HG03045 (cell line): Measurements from ENCODE around the gene FERMT2.
"Not testable (repeated sequence)": the region's sequence is repeated elsewhere in the genome, so short reads cannot be mapped to it uniquely, and the experiment has no call there.

Experiments used
- ATAC-seq: cut with Tn5 transposase; IDR thresholded peaks from one replicate; pipeline ENCODE4 v1.9.1; 2021; ENCODE audit warnings: mild to moderate bottlenecking, moderate library complexity; ENCODE audit not compliant: unreplicated experiment

FERMT2 gene

DNA sequence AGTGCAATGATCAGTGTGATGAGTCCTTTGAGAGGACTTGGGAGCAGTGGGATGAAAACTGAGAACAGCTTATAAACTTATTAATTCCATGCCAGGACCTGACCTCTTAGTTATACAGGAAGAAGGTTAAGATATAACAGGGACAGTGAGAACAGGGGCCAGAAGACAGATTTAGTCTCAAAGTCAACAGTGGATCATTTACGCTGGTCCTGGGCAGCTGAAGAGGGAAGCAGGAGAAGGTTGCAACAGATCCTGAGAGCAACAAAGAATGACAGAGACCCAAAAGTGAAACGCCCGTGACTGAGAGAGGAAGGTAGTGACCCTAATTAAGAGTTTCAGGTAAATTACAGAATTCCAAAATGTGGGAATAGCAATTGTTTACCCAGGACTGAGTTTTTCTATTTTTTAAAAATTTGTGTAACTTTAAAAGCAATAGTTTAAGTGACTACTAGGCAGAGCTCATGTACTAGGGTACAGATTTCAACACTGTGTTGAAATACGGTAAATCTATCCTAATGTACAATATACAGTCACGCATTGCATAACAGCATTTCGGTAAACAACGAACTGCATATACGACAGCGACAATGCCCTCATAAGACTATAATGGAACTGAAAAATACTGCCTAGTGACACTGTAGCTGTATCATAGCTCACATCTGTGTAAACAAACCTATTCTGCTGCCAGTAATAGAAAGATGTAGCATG, 81.8 kb downstream of the FERMT2 start:
- no peak for ATAC-seq

DNA sequence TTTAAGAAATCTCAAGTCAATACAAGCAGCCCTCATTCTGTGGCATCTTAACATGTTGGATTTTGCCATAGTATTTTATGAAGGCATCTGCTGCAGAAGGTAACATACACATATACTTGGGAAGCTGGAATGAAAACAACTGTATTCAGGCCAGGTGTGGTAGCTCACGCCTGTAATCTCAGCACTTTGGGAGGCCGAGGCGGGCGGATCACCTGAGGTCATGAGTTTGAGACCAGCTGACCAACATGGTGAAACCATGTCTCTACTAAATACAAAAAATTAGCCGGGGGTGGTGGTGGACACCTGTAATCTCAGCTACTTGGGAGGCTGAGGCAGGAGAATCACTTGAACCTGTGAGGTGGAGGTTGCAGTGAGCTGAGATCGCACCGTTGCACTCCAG, 86.0 kb downstream of the FERMT2 start:
- not testable (repeated sequence) for ATAC-seq

DNA sequence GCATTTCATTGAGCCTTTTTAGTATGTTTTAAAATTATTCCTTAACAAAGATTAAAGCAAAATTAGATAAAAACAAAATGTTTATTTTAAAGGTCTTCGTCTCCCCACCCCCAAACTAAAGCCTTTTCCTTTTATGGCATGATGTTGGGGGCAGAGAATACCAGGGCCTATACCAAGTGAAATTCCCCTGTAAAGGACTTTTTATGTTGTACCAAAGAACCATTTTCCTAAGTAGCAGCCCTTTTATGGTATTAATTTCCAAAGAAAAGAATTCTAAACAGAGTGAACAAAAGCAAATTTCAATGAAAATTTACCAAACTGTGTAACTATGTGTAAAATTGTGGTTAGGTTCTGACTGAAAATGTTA, 87.5 kb downstream of the FERMT2 start:
- ATAC-seq = no peak

DNA sequence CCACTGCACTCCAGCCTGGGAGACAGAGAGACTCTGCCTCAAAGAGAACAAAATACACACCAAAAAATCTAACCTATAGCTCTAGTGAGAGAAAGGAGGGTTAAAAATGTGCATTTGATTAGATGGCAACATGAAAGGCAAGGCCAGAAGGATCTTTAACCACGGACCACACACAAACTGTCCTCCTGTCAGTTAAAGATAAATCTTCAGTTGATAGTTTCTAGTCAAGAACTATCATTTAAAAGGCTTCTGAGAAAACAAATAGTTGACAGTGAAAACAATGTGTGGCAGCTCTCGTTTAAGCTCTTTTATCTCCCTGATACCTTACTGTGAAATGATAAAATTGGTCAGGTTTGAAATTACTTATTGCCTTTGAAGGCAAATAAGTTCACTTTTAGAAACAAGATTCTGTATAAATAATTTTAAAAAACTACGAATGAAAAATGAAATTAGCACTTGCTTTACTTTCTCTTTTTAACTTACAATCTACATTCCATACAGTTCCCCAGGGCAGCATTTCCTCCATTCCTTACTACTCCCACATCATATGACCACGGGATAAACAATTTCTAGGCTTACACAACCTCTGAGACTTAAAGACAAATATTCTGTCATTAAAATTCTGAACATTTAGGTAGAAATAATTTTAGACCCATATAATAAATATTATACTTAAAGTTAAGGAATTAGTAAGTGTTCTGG, 88.1 kb downstream of the FERMT2 start:
- ATAC-seq = no peak

DNA sequence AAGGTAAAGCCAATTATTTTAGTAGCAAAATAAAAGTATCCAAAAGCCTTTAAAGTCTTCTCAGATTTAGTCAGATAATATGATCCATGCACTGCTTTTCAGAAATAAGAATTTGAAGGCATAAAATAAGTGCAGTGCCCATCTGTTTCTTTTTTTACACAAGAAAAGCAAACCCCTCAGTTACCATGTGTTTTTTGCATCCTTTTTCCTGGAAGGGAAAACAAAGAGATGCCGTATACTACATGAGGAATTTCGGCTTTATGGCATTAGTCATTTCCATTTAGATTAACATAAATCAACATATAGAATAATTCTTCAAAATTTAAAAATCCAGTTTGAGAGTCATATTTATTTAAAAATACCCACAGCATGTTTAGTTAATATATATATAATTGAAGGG, 89.4 kb downstream of the FERMT2 start:
- ATAC-seq = no peak

DNA sequence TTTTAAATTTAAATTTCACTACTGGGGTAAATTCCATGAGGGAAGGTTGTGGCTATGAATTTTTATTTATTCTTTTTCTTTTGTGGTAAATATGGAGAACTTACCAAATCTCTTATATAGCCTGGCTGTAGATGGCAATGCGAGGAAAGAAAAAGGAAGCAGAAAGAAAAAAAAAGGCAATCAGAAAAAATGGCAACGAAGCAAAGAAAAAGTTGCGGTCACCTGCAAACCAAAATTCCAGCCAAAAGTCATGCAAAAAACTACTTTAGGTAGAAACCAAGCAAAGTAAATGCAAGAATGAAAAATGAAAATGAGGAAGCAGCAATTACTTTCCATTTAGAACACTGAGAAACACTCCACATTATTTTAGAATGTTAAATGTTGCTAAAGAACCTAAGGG, 89.9 kb downstream of the FERMT2 start:
- no peak for ATAC-seq

DNA sequence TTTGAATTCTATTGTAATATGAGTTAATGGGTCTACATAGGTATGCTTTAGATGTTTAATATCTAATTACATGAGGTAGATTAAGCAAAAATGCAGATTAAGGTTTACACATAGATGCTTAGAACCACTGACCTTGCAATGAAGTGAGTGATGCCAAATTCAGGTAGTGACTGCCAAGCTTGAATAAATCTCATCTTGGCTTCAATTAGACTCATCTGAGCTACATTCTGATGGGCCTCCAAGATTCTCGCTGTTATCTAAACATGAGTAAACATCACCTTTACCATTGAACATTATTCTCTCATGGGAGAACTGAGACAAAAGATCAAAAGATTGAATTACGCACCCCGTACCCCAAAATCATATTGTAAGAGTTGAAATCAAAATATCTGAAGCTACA, 90.6 kb downstream of the FERMT2 start:
- ATAC-seq = no peak

DNA sequence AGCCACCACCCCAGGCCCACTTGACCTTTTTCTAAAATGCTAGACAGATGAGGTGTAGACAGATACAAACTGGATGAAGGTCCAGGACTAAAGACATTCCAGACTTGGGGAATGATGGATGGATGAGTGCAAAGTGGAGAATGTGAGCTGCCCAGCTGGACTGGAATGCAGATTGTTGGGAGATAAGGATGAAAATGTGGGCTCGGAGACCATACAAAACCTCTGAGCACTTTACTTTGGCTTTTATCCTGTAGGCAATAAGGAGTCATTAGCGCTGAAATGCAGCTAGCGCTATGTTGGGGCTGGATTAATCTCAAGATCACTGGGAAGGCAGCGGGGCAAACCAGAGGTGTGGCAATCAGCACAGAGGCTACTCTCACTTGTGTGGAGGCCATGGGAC, 94.7 kb downstream of the FERMT2 start:
- no peak for ATAC-seq

DNA sequence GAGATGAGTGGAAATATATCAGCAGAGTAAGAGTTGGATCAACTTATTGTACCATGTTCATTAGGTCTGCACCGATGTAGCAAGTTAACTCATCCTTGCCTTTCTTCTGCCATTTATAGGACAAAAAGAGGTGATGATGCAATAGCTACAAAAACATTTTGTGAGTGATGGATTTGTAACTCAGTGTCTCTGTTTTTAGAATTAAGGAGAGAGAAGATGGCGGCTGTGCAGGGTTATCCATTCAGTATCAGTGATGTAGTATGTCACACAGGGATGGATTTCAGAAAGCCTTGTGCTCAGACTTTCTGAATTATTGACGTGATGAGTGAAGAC, 97.4 kb downstream of the FERMT2 start:
- ATAC-seq = no peak

DNA sequence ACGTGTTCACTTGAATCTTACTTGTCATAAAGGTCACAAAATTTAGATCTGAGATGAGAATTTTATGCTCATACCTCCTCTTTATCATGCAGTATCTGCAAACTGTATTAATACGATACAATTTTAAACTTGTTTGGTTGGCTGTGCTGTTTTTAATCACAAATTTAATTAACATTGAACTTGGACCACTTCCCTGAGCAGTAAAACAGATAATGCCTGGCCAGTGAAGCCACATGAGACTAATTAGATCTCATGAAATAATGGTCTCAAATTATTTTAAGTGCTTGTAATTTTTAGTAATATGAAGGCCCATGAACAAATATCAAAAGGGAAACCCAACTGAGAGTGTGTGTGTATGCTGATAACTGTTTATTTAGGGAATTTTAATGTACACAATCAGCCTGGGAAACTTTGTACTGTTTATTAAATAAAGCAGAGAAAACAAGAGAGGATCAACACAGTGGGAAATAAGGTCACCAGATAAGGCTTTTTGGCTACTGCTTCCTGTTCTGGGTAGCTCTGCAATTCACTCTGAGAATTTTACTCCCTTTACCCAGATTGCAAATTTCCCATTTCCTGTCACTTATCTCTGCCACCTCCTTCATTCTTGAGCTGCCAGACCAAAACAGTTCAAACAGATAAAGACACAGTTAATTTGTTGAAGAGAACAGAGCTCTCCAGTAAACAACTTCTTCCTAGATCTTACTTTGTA, 97.9 kb downstream of the FERMT2 start:
- no peak for ATAC-seq

DNA sequence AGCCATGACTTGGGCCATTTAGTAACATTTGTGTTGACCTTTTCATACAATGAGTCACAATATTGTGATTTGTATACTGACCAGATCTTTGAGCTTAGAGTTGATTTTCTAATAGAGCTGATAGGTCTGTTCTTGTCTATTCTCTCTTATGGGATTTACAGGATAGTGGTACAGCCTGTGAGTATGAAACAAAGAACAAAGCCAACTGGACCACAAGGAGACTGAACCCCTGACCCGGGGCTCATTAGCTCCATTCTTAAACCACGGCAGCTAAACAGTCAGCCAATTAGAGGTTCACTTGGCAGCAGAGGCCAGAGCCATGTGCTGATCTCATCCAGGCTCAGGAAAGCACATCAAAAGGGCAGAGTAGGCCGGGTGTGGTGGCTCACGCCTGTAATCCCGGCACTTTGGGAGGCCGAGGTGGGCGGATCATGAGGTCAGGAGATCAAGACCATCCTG, 100.4 kb downstream of the FERMT2 start:
- ATAC-seq = no peak

DNA sequence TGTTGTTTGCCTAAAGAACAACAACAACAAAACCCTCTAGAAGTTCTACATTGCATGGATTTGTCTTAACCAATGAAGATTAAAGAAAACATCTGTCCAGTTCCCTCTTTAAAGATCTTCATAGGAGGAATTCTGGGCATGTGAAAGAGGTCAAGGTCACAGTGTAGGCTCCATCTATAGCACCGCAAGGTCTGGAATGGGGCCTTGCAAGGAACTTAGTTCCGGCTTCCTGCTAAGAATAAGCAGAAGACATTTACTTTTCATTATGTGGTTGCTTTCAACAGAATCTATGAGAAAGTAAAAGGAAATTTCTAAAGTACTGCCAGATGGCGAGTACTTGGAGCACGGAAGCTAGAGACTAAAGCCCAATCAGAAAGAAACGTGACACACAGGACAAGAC, 102.2 kb downstream of the FERMT2 start:
- ATAC-seq = no peak

DNA sequence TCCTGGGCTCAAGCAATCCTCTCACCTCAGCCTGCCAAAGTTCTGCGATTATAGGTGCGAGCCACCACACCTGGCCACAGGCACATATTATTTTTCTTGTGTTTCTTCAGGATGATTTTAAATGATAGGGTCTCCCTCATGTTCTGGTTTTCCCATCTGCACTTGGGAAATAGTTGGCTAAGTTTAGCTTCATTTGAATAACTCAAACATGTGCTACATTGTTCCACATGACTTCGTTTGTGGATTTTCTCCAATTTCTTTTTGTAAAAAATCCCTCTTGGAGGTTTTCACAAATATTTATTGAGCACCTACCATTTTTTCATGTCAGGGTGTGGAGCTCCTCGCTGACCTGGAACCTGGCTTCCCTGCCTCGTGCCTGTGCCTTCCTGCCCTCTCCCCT, 104.3 kb downstream of the FERMT2 start:
- no peak for ATAC-seq

DNA sequence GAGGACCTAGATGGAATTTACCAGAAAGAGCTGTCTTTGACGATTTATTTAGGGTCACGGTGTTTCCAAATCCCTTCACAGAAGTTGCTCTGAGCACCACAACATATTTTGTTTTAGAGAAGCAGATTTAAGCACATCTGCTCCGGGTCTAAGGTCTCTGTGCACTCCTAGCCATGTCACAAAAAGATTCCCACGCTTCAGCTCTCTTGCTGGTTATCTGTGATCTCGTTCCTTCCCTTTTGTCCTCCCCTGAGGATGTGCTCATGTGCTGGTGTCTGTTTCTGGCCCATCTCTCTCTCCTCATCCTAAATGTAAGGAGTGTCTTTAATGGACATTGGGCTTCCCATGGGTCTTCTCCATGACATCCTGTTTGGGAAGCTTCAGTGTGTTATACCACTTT, 105.8 kb downstream of the FERMT2 start:
- no peak for ATAC-seq

DNA sequence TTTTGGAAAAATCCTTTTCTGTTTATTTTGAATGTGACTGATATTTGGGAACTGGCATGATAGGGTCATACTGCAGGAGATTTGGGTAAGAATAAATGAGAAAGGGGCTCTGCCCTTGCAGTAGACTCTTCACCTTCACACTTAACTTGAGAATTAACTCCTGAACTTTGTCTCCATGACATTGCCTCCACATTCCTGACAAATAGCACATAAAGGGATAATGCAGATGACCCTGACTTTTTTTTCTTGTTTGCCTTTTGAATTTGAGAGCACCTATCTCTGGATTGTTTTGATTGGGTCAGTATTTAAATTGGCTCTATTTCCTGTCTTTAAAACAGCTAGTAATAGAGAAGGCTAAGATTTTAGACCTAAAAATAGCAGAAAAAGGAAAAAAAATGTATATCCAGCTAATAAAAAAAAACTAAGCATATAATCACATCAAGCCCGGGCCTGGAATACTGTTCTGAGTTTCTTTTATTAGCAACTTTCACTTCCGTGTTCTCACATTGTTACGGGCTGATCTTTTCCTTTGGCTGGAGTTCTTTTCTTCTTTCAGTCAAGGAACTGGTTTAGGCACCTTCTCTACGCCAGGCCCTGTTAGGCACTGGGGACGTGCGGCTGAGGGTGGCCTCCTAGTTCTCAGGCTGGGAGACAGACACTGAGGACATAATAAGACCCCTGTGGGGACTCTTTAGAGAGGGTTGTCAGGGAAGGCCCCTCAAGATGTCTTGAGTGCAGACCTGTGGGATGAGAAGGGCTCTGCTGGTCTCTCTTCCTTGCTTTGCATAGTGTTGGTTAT, 106.4 kb downstream of the FERMT2 start:
- no peak for ATAC-seq

DNA sequence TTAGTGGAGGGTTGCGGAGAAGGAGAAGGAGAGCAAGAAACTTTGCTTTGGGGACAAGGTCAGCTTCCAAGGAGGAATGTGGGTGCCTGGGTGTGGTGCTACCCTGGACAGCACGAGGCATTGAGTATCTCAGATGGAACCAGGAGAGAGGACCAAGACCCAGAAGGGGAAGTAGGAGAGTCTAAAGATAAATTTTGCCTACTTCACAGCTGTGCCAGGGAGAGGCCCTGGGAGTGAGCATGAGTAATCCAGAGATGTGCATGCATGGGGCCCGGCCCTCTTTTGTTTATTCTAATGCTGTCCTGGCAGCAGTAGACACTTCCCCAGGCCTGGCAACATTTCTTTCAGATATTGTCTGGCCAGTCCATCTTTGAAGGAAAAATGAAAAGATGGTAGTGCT, 110.0 kb downstream of the FERMT2 start:
- ATAC-seq = no peak

DNA sequence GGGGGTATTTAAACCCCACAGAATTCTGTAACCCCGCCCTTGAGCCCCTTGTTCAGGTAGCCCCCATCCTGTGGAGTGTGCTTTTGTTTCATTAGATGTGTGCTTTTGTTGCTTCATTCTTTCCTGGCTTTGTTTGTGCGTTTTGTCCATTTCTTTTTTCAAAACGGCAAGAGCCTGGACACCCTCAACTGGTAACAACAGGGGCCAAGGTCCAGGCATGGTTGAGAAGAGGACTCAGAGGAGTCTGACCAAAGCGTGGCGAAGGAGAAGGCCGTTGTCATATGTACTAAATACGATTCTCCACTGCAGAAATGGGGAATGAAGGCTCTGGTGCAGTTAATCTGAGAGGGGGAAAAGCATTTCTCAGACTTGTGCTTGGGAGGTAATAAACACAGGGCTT, 113.4 kb downstream of the FERMT2 start:
- ATAC-seq = no peak

DNA sequence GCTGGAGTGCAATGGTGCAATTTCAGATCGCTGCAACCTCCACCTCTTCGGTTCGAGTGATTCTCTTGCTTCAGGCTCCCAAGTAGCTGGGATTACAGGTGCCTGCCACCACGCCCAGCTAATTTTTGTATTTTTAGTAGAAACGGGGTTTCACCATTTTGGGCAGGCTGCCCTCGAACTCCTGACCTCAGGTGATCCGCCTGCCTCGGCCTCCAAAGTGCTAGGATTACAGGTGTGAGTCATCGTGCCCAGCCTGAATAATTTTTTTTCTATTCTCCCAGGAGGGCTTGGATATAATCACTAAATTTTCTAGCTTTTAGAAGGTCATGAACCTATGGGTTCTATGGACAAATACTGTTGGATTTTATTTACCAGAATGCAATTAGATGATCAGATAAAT, 114.8 kb downstream of the FERMT2 start:
- ATAC-seq = no peak

DNA sequence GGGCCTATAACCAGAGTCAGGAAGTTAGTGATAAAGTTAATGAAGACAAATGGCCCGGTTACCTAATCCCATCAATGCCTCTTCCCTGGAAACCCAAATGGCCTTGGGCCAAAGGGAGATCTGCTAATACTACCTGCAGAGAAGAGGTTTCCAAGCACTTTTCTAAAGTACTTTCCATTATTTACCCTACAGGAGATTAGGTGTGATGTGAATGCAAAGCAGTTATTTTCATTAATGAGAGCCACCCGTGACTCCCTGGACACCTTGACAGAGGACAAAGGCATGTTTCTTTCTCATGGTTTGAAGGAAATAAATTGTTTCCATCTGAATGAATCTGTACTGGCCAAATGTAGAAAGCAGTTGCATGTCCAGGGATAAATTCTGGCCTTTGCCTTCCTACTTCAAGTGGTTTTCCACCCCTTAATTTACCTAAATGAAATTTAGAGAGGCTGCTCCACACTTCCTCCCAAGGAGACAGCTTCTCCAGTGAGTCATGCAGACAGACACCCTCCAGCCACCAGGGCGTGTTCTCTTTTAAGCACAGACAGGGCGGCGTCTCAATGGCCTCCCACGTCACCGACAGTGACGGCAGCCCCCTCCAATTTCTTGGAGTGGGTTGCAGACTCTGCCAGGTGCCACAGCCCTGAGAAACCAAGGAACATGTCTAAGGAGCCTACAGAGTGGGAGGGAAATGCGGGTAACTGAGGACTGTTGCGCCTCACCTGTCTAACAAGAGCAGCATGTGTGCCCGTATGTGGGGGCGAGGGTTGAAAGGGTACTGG, 115.5 kb downstream of the FERMT2 start:
- no peak for ATAC-seq

DNA sequence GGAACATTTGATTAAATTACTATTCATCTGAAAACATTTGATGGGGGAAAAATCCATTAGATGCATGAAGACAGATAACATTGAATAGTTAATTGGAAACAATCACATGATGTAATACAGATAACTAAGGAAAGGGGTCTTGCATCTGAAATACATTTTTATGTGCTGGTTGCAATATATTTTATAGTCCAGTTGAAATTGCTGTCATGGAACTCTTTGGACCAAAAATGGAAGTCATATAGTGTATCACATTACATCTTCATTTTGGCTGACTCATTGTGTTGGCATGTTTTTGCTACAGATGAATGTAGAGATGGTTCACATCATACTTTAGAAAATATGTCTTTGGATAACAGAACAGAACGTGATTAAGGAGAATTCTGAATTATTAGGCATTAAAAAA, 116.4 kb downstream of the FERMT2 start:
- ATAC-seq = no peak

DNA sequence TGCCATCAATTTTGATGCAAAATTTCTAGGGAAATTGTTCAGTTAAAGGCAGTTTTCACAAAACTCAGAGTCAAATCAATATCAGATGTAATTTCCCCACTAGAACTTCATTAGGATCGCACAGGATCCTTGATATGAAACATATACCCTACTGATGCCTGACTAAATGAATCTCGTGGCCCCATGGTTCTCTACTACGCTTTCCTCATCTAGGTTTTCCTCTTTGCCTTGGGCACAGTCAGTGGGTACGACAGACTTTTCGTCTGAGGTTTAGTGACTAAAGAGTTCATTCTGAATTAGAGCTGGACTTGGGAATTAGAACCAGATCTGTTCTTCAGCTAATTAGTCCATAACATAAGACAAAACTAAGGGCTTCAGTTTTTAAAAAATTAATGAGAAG, 117.0 kb downstream of the FERMT2 start:
- no peak for ATAC-seq
